ENCODE data around the gene VANGL1.

Gene VANGL1

GRCh38 chr1:115604508-115604907 is 37.3 kb upstream of the VANGL1 start:
- TF ChIP-seq CTCF (IDR thresholded peaks at IDR 0.05; ENCODE audit: low read depth, low read length) = no peak

GRCh38 chr1:115606305-115606704 is 35.5 kb upstream of the VANGL1 start:
- no peak for TF ChIP-seq CTCF (IDR thresholded peaks at IDR 0.05; ENCODE audit: low read depth, low read length)
- no peak overlapping the region for H3K4me3 ChIP-seq (ENCODE audit: low read depth, low read length)

More at GRCh38 chr1:115604508-115604907, 37.3 kb upstream of the VANGL1 start:
- no peak overlapping the region for H3K4me3 ChIP-seq (ENCODE audit: low read depth, low read length)

GRCh38 chr1:115609021-115609420 is 32.7 kb upstream of the VANGL1 start:
- TF ChIP-seq CTCF (IDR thresholded peaks at IDR 0.05; ENCODE audit: low read depth, low read length) = no peak

GRCh38 chr1:115613767-115614166 is 28.0 kb upstream of the VANGL1 start:
- no peak overlapping the region for H3K4me3 ChIP-seq (ENCODE audit: low read depth, low read length)
- TF ChIP-seq CTCF (IDR thresholded peaks at IDR 0.05; ENCODE audit: low read depth, low read length) = no peak

More at GRCh38 chr1:115609021-115609420, 32.7 kb upstream of the VANGL1 start:
- H3K4me3 ChIP-seq (ENCODE audit: low read depth, low read length) = no peak overlapping the region

GRCh38 chr1:115620453-115620852 is 21.3 kb upstream of the VANGL1 start:
- TF ChIP-seq CTCF (IDR thresholded peaks at IDR 0.05; ENCODE audit: low read depth, low read length) = no peak
- H3K4me3 ChIP-seq (ENCODE audit: low read depth, low read length) = no peak overlapping the region

- TF ChIP-seq CTCF (IDR thresholded peaks at IDR 0.05; ENCODE audit: low read depth, low read length) = no peak
- no peak overlapping the region for H3K4me3 ChIP-seq (ENCODE audit: low read depth, low read length)
These were observed 20.8 kb upstream of the VANGL1 start for GRCh38 chr1:115620950-115621349.

GRCh38 chr1:115624859-115625258 is 16.9 kb upstream of the VANGL1 start:
- no peak for TF ChIP-seq CTCF (IDR thresholded peaks at IDR 0.05; ENCODE audit: low read depth, low read length)
- H3K4me3 ChIP-seq (ENCODE audit: low read depth, low read length) = no peak overlapping the region
